ENCODE measurements around the gene TMEM213.

TMEM213 gene

GRCh38 chr7:138842111-138842510 lies 44.3 kb downstream of the TMEM213 start:
- no peak for DNase-seq (ENCODE audit: low spot score)

GRCh38 chr7:138843632-138844580 lies 46.1 kb downstream of the TMEM213 start:
- DNase-seq (ENCODE audit: low spot score), result no peak

GRCh38 chr7:138845711-138846110 lies 47.9 kb downstream of the TMEM213 start:
- DNase-seq (ENCODE audit: low spot score), result no peak

GRCh38 chr7:138848056-138848980 lies 50.5 kb downstream of the TMEM213 start:
- no peak for DNase-seq (ENCODE audit: low spot score)

GRCh38 chr7:138849701-138850100 lies 51.9 kb downstream of the TMEM213 start:
- no peak for DNase-seq (ENCODE audit: low spot score)

GRCh38 chr7:138852469-138852868 lies 54.7 kb downstream of the TMEM213 start:
- no peak for DNase-seq (ENCODE audit: low spot score)

- DNase-seq (ENCODE audit: low spot score), result no peak
These were observed 55.7 kb downstream of the TMEM213 start for GRCh38 chr7:138853448-138853847.

GRCh38 chr7:138854115-138854645 lies 56.4 kb downstream of the TMEM213 start:
- DNase-seq (ENCODE audit: low spot score), result no peak

GRCh38 chr7:138857728-138858127 lies 59.9 kb downstream of the TMEM213 start:
- no peak for DNase-seq (ENCODE audit: low spot score)

GRCh38 chr7:138861051-138861450 lies 63.3 kb downstream of the TMEM213 start:
- no peak for DNase-seq (ENCODE audit: low spot score)

GRCh38 chr7:138863931-138864330 lies 66.1 kb downstream of the TMEM213 start:
- no peak for DNase-seq (ENCODE audit: low spot score)

- no peak for DNase-seq (ENCODE audit: low spot score)
These were observed 66.9 kb downstream of the TMEM213 start for GRCh38 chr7:138864667-138865066.

- DNase-seq (ENCODE audit: low spot score), result no peak
These were observed 68.0 kb downstream of the TMEM213 start for GRCh38 chr7:138865843-138866242.

- no peak for DNase-seq (ENCODE audit: low spot score)
These were observed 68.6 kb downstream of the TMEM213 start for GRCh38 chr7:138866353-138866752.

GRCh38 chr7:138867744-138868143 lies 70.0 kb downstream of the TMEM213 start:
- DNase-seq (ENCODE audit: low spot score), result no peak

- DNase-seq (ENCODE audit: low spot score), result no peak
These were observed 70.9 kb downstream of the TMEM213 start for GRCh38 chr7:138868711-138869110.

- DNase-seq (ENCODE audit: low spot score), result no peak
These were observed 71.6 kb downstream of the TMEM213 start for GRCh38 chr7:138869353-138869752.

GRCh38 chr7:138871065-138871813 lies 73.4 kb downstream of the TMEM213 start:
- no peak for DNase-seq (ENCODE audit: low spot score)

GRCh38 chr7:138871814-138872090 lies 74.0 kb downstream of the TMEM213 start:
- no peak for DNase-seq (ENCODE audit: low spot score)

- DNase-seq (ENCODE audit: low spot score), result no peak
These were observed 74.8 kb downstream of the TMEM213 start for GRCh38 chr7:138872576-138872975.

- DNase-seq (ENCODE audit: low spot score), result no peak
These were observed 75.6 kb downstream of the TMEM213 start for GRCh38 chr7:138873220-138873892.

Data from globus pallidus (tissue), 1 donor.